IPS DF 19.7 (cell line): Measurements from ENCODE around the gene PLCD1.

ENCODE experiments used
- DNase-seq: peaks from one replicate; pipeline ENCODE4 v3.0.0-alpha.2; 2013; ENCODE audit warnings: low read depth, low spot score

Gene PLCD1

DNA sequence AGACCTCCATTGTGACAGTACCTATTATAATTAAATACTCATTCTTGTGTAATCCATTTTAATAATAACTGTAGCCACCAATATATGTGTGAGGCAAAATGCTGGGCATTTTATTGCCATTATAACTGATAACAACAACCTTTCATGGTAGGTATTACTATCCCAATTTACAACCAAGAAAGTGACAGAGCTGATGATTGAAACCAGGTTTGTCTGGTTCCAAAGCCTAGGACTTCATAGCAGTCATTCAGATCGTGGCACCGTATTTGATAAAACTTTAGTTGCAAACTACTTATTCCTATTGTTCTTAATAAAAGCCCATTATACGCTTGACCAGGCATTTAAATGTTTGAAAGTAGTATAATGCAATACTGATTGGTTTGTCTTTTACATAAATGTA lies 65.3 kb downstream of the PLCD1 start:
- no peak for DNase-seq

DNA sequence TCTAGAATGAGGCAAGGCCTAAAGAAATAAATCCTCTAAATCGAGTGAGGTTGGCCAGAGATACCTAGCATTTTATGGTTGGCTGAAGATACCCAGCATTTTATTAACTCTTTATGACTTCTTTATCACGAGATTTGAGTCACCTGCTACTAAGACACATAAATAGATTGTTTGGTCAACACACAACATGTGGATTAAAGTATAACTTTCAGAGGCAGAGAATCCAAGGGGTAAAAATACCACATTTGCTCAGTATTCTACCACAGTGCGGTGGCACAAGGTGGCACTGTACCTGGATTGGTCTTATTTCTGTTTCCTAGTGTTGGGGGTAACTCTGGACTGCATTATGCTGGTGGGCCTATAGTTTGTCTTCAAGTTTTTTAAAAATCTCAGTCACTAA lies 65.8 kb downstream of the PLCD1 start:
- no peak for DNase-seq

DNA sequence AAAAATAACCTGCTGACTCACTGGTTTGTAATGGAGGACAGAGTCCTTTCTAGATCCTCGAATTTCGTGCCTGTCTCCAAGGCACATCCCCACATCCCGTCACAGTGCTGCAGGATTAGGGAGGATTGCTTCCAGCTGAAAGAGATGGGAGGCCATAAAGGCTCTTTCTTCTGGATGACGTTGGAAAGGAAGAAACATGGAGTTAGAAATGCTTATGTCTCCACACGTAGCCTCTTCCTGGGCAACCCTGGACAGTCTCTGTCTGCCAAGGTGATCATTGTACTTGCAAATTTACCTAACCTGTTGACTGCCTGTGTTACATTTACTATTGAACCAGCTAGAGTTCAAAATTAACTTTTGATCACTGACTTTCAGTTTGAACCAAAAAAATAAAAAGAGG lies 66.4 kb downstream of the PLCD1 start:
- DNase-seq, result no peak

DNA sequence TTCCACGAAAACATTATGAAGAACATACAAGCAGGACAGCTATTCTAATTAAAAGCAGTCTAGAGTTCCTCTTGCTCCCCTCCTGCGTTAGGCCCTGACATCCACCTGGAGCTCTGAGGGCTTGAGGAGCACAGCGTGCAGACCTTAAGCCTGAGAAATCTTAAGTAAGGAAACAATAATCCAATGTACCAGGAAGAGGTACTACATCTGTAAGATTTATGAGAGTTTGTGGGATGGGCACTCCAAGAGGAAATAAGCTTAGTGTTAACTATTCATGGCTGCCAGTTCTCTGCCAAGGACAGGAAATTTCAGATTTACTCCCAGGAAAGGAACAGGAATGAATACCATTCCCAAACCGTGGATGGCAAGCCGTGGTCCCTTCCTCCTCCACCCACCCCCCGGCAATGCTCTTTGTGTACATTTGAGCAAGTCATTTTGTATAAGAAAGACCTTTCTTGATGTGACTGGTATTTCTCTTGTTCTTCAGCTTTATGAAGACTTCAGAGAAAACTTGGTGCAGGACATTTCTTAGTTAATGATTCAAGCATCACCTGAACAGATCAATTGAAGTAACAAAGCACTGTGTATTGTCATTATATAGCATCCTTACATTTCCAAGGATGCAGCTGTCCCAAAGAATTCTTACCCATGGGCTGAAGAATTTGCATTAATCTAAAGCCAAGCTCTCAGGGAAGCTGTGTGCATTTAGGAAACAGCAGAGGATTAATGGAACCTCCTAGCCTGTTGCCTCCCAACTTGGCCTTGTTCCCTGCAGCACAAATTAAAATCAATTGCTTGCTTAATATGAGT lies 67.6 kb downstream of the PLCD1 start:
- DNase-seq, result peak; percentile 56

DNA sequence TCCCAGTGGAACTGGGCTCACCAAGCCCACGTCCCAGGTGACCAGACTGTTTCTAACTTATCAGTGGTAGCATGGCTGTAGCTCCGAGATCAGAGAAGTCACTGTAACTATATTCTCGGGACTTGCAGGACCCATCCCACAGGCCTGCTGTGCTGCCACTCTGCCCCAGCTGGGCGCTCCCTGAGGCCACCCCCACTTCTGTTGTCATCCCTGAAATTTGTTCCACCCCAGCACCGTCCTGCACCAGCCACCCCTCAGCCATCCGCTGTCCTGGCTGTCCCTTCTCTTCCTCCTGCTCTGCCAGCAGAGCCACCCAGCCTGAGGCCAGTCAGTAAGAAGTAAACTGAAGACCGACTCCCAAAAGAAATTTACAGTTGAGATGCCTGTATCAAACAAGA lies 71.9 kb downstream of the PLCD1 start:
- DNase-seq, result no peak
